SK-N-SH (cell line): ENCODE results near the gene TMEM212.
A peak's percentile ranks its signal among the peaks of the same experiment; 100 is the strongest.

Source experiments
- CTCF ChIP-seq: fragments of 200-600 bp; sonication (generic); IDR thresholded peaks from 2 replicates; pipeline ENCODE4 v1.6.1; 2017; ENCODE audit warnings: antibody characterized with exemption, mild to moderate bottlenecking, moderate library complexity
- RAD21 ChIP-seq: IDR thresholded peaks from 2 replicates; pipeline ENCODE4 v1.6.1; 2012; ENCODE audit warnings: mild to moderate bottlenecking, low read length
- TF ChIP-seq, protein P1 (sequence below): IDR thresholded peaks from 2 replicates; pipeline ENCODE4; 2012
- TF ChIP-seq, protein P2 (sequence below): IDR thresholded peaks from 2 replicates; pipeline ENCODE4 v1.4.0; 2012; ENCODE audit warnings: low read depth

- TF ChIP-seq CTCF: no peak
- TF ChIP-seq, protein P1, sequence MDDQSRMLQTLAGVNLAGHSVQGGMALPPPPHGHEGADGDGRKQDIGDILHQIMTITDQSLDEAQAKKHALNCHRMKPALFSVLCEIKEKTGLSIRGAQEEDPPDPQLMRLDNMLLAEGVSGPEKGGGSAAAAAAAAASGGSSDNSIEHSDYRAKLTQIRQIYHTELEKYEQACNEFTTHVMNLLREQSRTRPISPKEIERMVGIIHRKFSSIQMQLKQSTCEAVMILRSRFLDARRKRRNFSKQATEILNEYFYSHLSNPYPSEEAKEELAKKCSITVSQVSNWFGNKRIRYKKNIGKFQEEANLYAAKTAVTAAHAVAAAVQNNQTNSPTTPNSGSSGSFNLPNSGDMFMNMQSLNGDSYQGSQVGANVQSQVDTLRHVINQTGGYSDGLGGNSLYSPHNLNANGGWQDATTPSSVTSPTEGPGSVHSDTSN: peak; percentile 86
- TF ChIP-seq RAD21: no peak
- TF ChIP-seq, protein P2, sequence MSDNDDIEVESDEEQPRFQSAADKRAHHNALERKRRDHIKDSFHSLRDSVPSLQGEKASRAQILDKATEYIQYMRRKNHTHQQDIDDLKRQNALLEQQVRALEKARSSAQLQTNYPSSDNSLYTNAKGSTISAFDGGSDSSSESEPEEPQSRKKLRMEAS: no peak
Measured at GRCh38 chr3:171851660-171852058, 8.5 kb downstream of the TMEM212 start.
